ENCODE results near the gene IFNL2.
"Not testable (repeated sequence)": the region's sequence is repeated elsewhere in the genome, so short reads cannot be mapped to it uniquely, and the experiment has no call there.

The IFNL2 gene

GRCh38 chr19:39268085-39268484 lies at the start of gene IFNL2:
Gene IFNL2, plus strand, starts transcription at chr19:39268396. Its CDS starts 173 bp downstream, at chr19:39268569.
- peak; percentile 1 for DNase-seq

GRCh38 chr19:39219108-39219507 lies 49.1 kb upstream of the IFNL2 start:
- not testable (repeated sequence) for DNase-seq

- DNase-seq: no peak
Measured at GRCh38 chr19:39223703-39224279, 44.4 kb upstream of the IFNL2 start.

GRCh38 chr19:39224910-39225309 lies 43.3 kb upstream of the IFNL2 start:
- DNase-seq: no peak

- DNase-seq: no peak
Measured at GRCh38 chr19:39230096-39230764, 38.0 kb upstream of the IFNL2 start.

GRCh38 chr19:39232708-39233107 lies 35.5 kb upstream of the IFNL2 start:
- DNase-seq: no peak

- DNase-seq: peak; percentile 64
Measured at GRCh38 chr19:39236527-39236926, 31.7 kb upstream of the IFNL2 start.

- DNase-seq: peak; percentile 76
Measured at GRCh38 chr19:39237200-39238184, 30.7 kb upstream of the IFNL2 start.

GRCh38 chr19:39238209-39238608 lies 30.0 kb upstream of the IFNL2 start:
- DNase-seq: no peak

GRCh38 chr19:39238944-39239343 lies 29.3 kb upstream of the IFNL2 start:
- no peak for DNase-seq

GRCh38 chr19:39240421-39240820 lies 27.8 kb upstream of the IFNL2 start:
- DNase-seq: no peak

- DNase-seq: not testable (repeated sequence)
Measured at GRCh38 chr19:39243741-39244140, 24.5 kb upstream of the IFNL2 start.

GRCh38 chr19:39244410-39245100 lies 23.6 kb upstream of the IFNL2 start, which contains the start of gene IFNL3:
Gene IFNL3, minus strand, starts transcription at chr19:39245006. Its CDS starts 39 bp downstream, at chr19:39244967.
- DNase-seq: not testable (repeated sequence)

GRCh38 chr19:39245166-39245565 lies 23.0 kb upstream of the IFNL2 start:
- not testable (repeated sequence) for DNase-seq

- peak; percentile 69 for DNase-seq
Measured at GRCh38 chr19:39246951-39247669, 21.1 kb upstream of the IFNL2 start.

- no peak for DNase-seq
Measured at GRCh38 chr19:39247701-39248664, 20.2 kb upstream of the IFNL2 start.

- DNase-seq: no peak
Measured at GRCh38 chr19:39248806-39249205, 19.4 kb upstream of the IFNL2 start, which contains the start of gene IFNL4. Gene IFNL4, minus strand, starts transcription at chr19:39248856.

- no peak for DNase-seq
Measured at GRCh38 chr19:39251081-39251480, 17.1 kb upstream of the IFNL2 start.

- DNase-seq: no peak
Measured at GRCh38 chr19:39251846-39252245, 16.4 kb upstream of the IFNL2 start.

GRCh38 chr19:39252458-39252857 lies 15.7 kb upstream of the IFNL2 start:
- no peak for DNase-seq

All from activated CD8-positive, alpha-beta memory T cell treated with anti-CD3 and anti-CD28 coated beads, Interleukin-2, amount 50 U/mL, for 48 hours (primary cell).